Liver (tissue), 3 donors: Measurements from ENCODE around the gene CD81.

Experiments
- CTCF ChIP-seq: fragments of 150-350 bp; IDR thresholded peaks from 2 replicates; pipeline ENCODE4 v1.5.1; 2017; ENCODE audit warnings: improper control_type of control experiment, low read depth, low read length; ENCODE audit not compliant: missing input control
- EGR1 ChIP-seq, 2 donors: IDR thresholded peaks; 2 replicates each; pipeline ENCODE4 v1.6.1; 2016 to 2018; ENCODE audit warnings: antibody characterized with exemption in 2 of 2, low read depth in 2 of 2
- JUND ChIP-seq, 2 donors: IDR thresholded peaks; 2 replicates each; pipeline ENCODE4 v1.6.1; 2016; ENCODE audit warnings: antibody characterized with exemption in 2 of 2
- ZBTB33 ChIP-seq: IDR thresholded peaks from 2 replicates; pipeline ENCODE4 v1.6.1; 2016; ENCODE audit warnings: antibody characterized with exemption
- donor health status: healthy.
- donor health status: healthy.

- no peak for TF ChIP-seq CTCF
- no peak for TF ChIP-seq EGR1 (IDR thresholded peaks at IDR 0.05; ENCODE audit: low read depth in 2 of 2)
- no peak for TF ChIP-seq JUND (IDR thresholded peaks at IDR 0.05)
- TF ChIP-seq ZBTB33 = no peak
Measured at GRCh38 chr11:2409611-2410468, 32.7 kb downstream of the CD81 start.
